Neuron (in vitro differentiated cells): ENCODE results near the gene CLEC20A.

Experiments used
- H2AFZ ChIP-seq: one replicate; pipeline ENCODE4 v1.6.1; 2013; ENCODE audit warnings: low read depth, mild to moderate bottlenecking, inconsistent platforms, low read length, moderate library complexity
- H3K27me3 ChIP-seq: one replicate; pipeline ENCODE4 v1.6.1; 2013; ENCODE audit warnings: low read length; ENCODE audit not compliant: insufficient read depth
- H3K36me3 ChIP-seq: one replicate; pipeline ENCODE4 v1.6.1; 2013; ENCODE audit warnings: low read length; ENCODE audit not compliant: insufficient read depth
- H3K4me1 ChIP-seq: one replicate; pipeline ENCODE4 v1.6.1; 2013; ENCODE audit warnings: low read length; ENCODE audit not compliant: insufficient read depth
- H3K4me3 ChIP-seq: 2 replicates; pipeline ENCODE4 v1.5.1; 2013; ENCODE audit warnings: mild to moderate bottlenecking, low read length, moderate library complexity
- H3K9me3 ChIP-seq: one replicate; pipeline ENCODE4 v1.6.1; 2013; ENCODE audit warnings: low read length

CLEC20A gene

DNA sequence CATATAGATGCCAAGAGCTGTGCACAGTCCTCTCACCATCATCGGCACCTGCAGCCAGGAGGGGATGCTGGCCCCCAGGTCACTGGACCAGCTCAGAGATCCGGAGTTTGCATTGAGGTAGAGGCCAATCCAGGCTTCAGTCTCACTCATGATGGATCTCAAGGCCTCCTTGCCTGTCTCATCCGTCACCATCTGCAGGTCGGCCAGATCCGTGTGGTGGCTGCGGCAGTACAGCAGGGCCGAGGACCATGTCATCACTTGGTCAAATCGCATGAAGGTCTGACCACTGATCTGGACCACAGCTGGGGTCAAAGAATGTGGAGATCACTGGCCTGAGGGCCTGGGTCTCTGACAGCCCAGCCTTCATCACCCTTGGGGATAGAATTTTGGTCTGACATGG is 6.6 kb downstream of the CLEC20A start:
- Histone ChIP-seq H3K36me3 (no peaks in the 10 kb centered on the region), H3K4me3 (no peak overlapping the region), H2AFZ (no peak overlapping the region), H3K27me3 (no peaks in the 10 kb centered on the region), H3K9me3 (no peaks in the 10 kb centered on the region), H3K4me1 (no peaks in the 10 kb centered on the region)

GRCh38 chr1:178489399-178489798 is 7.4 kb downstream of the CLEC20A start:
- Histone ChIP-seq H2AFZ (no peak overlapping the region), H3K9me3 (no peaks in the 10 kb centered on the region), H3K27me3 (no peaks in the 10 kb centered on the region), H3K4me1 (no peaks in the 10 kb centered on the region), H3K4me3 (no peak overlapping the region), H3K36me3 (no peaks in the 10 kb centered on the region)

DNA sequence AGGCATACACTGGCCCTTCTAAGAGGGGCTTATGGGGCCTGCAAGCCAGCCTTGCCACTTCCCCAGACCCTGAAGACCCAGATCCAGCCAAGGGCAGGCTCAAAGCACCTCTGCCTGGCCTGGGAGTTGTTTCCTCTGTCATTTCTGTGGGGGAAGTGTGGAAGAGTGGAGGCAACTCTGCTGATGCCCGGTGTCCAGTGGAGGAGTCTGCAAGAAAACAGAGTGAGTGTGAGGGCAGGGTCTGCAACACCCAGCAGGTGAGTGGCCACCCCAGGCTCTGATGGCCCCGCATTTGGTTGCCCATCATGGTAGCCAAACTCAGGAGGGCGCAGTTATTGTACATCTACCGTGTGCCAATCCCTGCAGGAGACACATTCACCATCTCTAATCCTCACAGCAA is 8.4 kb downstream of the CLEC20A start:
- H3K4me3 ChIP-seq: no peak overlapping the region
- no peaks in the 10 kb centered on the region for H3K9me3 ChIP-seq
- H3K36me3 ChIP-seq: no peaks in the 10 kb centered on the region
- no peaks in the 10 kb centered on the region for H3K27me3 ChIP-seq
- no peaks in the 10 kb centered on the region for H3K4me1 ChIP-seq
- H2AFZ ChIP-seq: no peak overlapping the region

DNA sequence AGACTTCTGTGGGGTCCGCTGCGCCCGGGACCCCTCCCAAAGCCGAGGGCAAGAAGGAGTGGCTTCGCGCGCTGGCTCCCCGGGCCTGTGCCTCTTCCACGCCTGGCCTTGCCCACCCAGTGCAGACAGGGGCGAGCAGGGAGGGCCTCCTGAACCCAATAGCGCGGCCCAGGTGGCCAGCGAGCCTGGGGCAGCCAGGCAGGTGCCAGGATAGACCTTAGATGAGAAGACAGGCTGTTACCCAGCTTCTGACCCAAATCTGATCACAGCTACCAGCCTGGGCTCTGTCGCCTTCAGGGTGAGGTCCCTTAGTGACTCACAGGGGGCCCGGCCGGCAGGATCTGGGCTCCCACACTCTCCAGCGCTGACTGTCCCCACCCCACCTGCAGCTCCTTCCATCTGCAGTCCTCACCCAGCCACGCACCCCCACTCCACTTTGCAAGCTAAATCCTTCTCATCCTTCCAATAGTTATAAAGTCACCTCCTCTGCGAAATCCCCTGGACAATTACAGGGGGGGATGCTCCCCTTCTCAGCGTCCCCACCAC is 9.6 kb downstream of the CLEC20A start:
- Histone ChIP-seq H3K27me3 (no peaks in the 10 kb centered on the region), H3K4me1 (no peaks in the 10 kb centered on the region), H3K4me3 (no peak overlapping the region), H3K36me3 (no peaks in the 10 kb centered on the region), H2AFZ (no peak overlapping the region), H3K9me3 (no peaks in the 10 kb centered on the region)

GRCh38 chr1:178486100-178487069 is 10.4 kb downstream of the CLEC20A start:
- no peak overlapping the region for H2AFZ ChIP-seq
- no peak overlapping the region for H3K4me3 ChIP-seq
- H3K27me3 ChIP-seq: no peaks in the 10 kb centered on the region
- no peaks in the 10 kb centered on the region for H3K9me3 ChIP-seq
- no peaks in the 10 kb centered on the region for H3K4me1 ChIP-seq
- no peaks in the 10 kb centered on the region for H3K36me3 ChIP-seq

- Histone ChIP-seq H3K9me3 (no peaks in the 10 kb centered on the region), H3K36me3 (no peaks in the 10 kb centered on the region), H3K27me3 (no peaks in the 10 kb centered on the region), H3K4me1 (no peaks in the 10 kb centered on the region), H3K4me3 (no peak overlapping the region), H2AFZ (no peak overlapping the region)
Observed at GRCh38 chr1:178485541-178485981, 11.2 kb downstream of the CLEC20A start.

GRCh38 chr1:178484698-178485225 is 12.0 kb downstream of the CLEC20A start:
- H2AFZ ChIP-seq: no peak overlapping the region
- peaks cover 3% of the 10 kb centered on the region for H3K9me3 ChIP-seq
- H3K27me3 ChIP-seq: no peaks in the 10 kb centered on the region
- H3K36me3 ChIP-seq: peaks cover 4% of the 10 kb centered on the region
- no peak overlapping the region for H3K4me3 ChIP-seq
- no peaks in the 10 kb centered on the region for H3K4me1 ChIP-seq

DNA sequence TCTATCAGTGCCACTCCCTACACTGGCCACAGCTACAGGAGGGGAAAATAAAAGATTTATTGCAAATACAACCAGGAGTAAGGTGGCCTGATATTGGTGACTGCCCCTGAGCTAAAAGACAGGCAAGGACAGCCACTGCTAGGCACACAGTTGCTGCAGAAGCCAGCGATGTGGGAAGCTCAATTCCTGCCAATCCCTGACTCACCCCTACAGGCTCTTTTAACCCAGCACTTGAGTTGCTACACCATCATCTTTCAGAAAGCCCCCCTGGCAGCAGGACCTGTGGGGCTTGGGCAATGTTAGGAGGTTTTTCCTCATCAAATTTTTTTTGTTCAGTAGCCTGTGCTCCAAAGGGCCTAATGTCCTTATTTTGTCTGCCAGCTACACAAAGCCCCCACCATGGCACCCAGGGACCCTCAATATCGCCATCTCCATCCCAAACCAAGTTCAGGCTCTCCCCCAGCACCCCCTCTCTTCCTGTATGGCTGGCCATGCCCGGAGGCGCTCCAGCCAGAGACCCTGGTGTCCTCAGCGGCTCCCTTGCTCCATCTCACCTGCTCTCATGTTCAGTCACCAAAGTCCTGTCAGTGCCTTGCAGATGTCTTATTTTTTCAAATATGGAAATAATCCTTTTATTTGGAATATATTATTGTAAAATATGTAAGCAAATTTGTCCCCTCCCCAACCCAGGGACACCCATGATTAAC is 13.4 kb downstream of the CLEC20A start:
- Histone ChIP-seq H3K4me1 (no peaks in the 10 kb centered on the region), H3K9me3 (peaks cover 3% of the 10 kb centered on the region), H3K36me3 (peaks cover 4% of the 10 kb centered on the region), H3K4me3 (no peak overlapping the region), H3K27me3 (no peaks in the 10 kb centered on the region), H2AFZ (no peak overlapping the region)

- Histone ChIP-seq H3K36me3 (peaks cover 44% of the 10 kb centered on the region), H3K9me3 (peaks cover 3% of the 10 kb centered on the region), H3K4me3 (no peak overlapping the region)
Observed at GRCh38 chr1:178477841-178478240, 18.9 kb downstream of the CLEC20A start.

GRCh38 chr1:178477373-178477772 is 19.4 kb downstream of the CLEC20A start:
- H2AFZ ChIP-seq: no peak overlapping the region
- no peaks in the 10 kb centered on the region for H3K4me1 ChIP-seq
- H3K9me3 ChIP-seq: peaks cover 3% of the 10 kb centered on the region
- H3K36me3 ChIP-seq: peaks cover 48% of the 10 kb centered on the region
- no peaks in the 10 kb centered on the region for H3K27me3 ChIP-seq
- H3K4me3 ChIP-seq: no peak overlapping the region

More at GRCh38 chr1:178477841-178478240, 18.9 kb downstream of the CLEC20A start:
- Histone ChIP-seq H3K27me3 (no peaks in the 10 kb centered on the region), H3K4me1 (no peaks in the 10 kb centered on the region), H2AFZ (no peak overlapping the region)

GRCh38 chr1:178472531-178472930 is 24.2 kb downstream of the CLEC20A start:
- Histone ChIP-seq H2AFZ (no peak overlapping the region), H3K27me3 (no peaks in the 10 kb centered on the region), H3K4me1 (no peaks in the 10 kb centered on the region), H3K4me3 (no peak overlapping the region), H3K9me3 (peaks cover 2% of the 10 kb centered on the region), H3K36me3 (peaks cover 76% of the 10 kb centered on the region)

- H3K36me3 ChIP-seq: peaks cover 80% of the 10 kb centered on the region
- H3K4me3 ChIP-seq: no peak overlapping the region
- H2AFZ ChIP-seq: no peak overlapping the region
- H3K9me3 ChIP-seq: peaks cover 3% of the 10 kb centered on the region
- H3K27me3 ChIP-seq: no peaks in the 10 kb centered on the region
- H3K4me1 ChIP-seq: no peaks in the 10 kb centered on the region
Observed at GRCh38 chr1:178470411-178470960, 26.3 kb downstream of the CLEC20A start.
